Measurements from ENCODE around the gene NBEAL2.
A peak's percentile ranks its signal among the peaks of the same experiment; 100 is the strongest.

The NBEAL2 gene

GRCh38 chr3:47002171-47003055, 22.9 kb downstream of the NBEAL2 start:
- no peak for DNase-seq

- no peak for DNase-seq
Measured at GRCh38 chr3:47003056-47003410, 23.6 kb downstream of the NBEAL2 start.

GRCh38 chr3:47003461-47004368, 24.2 kb downstream of the NBEAL2 start:
- no peak for DNase-seq

GRCh38 chr3:47004369-47005211, 25.1 kb downstream of the NBEAL2 start:
- DNase-seq, result no peak

GRCh38 chr3:47005212-47006144, 26.0 kb downstream of the NBEAL2 start:
- DNase-seq, result no peak

GRCh38 chr3:47006145-47006651, 26.7 kb downstream of the NBEAL2 start:
- no peak for DNase-seq

- no peak for DNase-seq
Measured at GRCh38 chr3:47007001-47007400, 27.5 kb downstream of the NBEAL2 start.

GRCh38 chr3:47007482-47008233, 28.2 kb downstream of the NBEAL2 start:
- DNase-seq, result no peak

GRCh38 chr3:47008234-47008796, 28.8 kb downstream of the NBEAL2 start:
- DNase-seq, result no peak

GRCh38 chr3:47008851-47009224, 29.4 kb downstream of the NBEAL2 start:
- DNase-seq, result no peak

GRCh38 chr3:47009225-47010110, 30.0 kb downstream of the NBEAL2 start:
- DNase-seq, result peak; percentile 31

- DNase-seq, result no peak
Measured at GRCh38 chr3:47010111-47010712, 30.7 kb downstream of the NBEAL2 start.

- no peak for DNase-seq
Measured at GRCh38 chr3:47010910-47011309, 31.4 kb downstream of the NBEAL2 start.

- DNase-seq, result no peak
Measured at GRCh38 chr3:47011371-47011770, 31.9 kb downstream of the NBEAL2 start.

- no peak for DNase-seq
Measured at GRCh38 chr3:47012342-47013230, 33.1 kb downstream of the NBEAL2 start.

GRCh38 chr3:47013231-47013630, 33.8 kb downstream of the NBEAL2 start:
- DNase-seq, result no peak

GRCh38 chr3:47014036-47014435, 34.6 kb downstream of the NBEAL2 start:
- DNase-seq, result no peak

- no peak for DNase-seq
Measured at GRCh38 chr3:47015151-47015550, 35.7 kb downstream of the NBEAL2 start.
